PFSK-1 (cell line): ENCODE data around the gene MGA.

ENCODE experiments used
- FOXP2 ChIP-seq: optimal IDR thresholded peaks from 2 replicates; pipeline ENCODE3; 2011; ENCODE audit warnings: borderline replicate concordance, control low read depth, inconsistent platforms; ENCODE audit not compliant: insufficient read depth; ENCODE audit errors: extremely low read length, extremely low read depth
- POLR2AphosphoS5 ChIP-seq: IDR thresholded peaks from 2 replicates; pipeline ENCODE4 v1.6.1; 2012; ENCODE audit warnings: low read depth, mild to moderate bottlenecking, control low read depth, low read length, moderate library complexity
- TAF1 ChIP-seq: IDR thresholded peaks from 2 replicates; pipeline ENCODE4 v1.6.1; 2012; ENCODE audit warnings: low read length, control low read depth, borderline replicate concordance; ENCODE audit not compliant: insufficient read depth
- TF ChIP-seq, protein P1 (sequence below), 2 experiments: IDR thresholded peaks; 2 replicates each; pipeline versions ENCODE4 v1.6.1 to v1.8.0; 2011 to 2012; ENCODE audit warnings: low read depth in 2 of 2, low read length in 2 of 2, control low read depth in 1 of 2, inconsistent platforms in 1 of 2, mild to moderate bottlenecking in 1 of 2, moderate library complexity in 1 of 2; ENCODE audit not compliant: insufficient read depth in 1 of 2

DNA sequence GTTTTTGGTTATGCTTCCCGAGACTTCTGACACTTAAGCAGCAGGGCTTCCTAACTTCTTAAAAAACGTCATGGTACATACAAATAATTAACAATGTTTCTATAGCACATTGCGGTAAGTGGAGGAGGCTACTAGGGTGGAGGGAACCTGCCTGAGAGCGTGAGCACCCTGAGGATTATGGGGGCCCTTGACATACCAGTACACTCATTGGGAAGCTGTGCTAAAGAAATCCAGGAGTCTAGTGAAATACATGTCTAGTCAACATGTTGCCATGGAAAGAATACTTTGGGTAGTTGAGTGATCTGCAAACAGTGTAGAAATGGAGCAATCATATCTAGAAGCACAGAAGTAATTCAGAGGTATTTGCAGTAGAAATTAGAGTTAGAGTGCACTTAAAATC, 74.8 kb downstream of the MGA start:
- TF ChIP-seq POLR2AphosphoS5 (no peak), TAF1 (no peak), FOXP2 (no peak)
- TF ChIP-seq, protein P1, sequence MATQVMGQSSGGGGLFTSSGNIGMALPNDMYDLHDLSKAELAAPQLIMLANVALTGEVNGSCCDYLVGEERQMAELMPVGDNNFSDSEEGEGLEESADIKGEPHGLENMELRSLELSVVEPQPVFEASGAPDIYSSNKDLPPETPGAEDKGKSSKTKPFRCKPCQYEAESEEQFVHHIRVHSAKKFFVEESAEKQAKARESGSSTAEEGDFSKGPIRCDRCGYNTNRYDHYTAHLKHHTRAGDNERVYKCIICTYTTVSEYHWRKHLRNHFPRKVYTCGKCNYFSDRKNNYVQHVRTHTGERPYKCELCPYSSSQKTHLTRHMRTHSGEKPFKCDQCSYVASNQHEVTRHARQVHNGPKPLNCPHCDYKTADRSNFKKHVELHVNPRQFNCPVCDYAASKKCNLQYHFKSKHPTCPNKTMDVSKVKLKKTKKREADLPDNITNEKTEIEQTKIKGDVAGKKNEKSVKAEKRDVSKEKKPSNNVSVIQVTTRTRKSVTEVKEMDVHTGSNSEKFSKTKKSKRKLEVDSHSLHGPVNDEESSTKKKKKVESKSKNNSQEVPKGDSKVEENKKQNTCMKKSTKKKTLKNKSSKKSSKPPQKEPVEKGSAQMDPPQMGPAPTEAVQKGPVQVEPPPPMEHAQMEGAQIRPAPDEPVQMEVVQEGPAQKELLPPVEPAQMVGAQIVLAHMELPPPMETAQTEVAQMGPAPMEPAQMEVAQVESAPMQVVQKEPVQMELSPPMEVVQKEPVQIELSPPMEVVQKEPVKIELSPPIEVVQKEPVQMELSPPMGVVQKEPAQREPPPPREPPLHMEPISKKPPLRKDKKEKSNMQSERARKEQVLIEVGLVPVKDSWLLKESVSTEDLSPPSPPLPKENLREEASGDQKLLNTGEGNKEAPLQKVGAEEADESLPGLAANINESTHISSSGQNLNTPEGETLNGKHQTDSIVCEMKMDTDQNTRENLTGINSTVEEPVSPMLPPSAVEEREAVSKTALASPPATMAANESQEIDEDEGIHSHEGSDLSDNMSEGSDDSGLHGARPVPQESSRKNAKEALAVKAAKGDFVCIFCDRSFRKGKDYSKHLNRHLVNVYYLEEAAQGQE (IDR thresholded peaks at IDR 0.05; ENCODE audit: insufficient read depth in 1 of 2, low read depth in 2 of 2, low read length in 2 of 2) = no peak
